ENCODE measurements around the gene ZNF469.
A peak's percentile ranks its signal among the peaks of the same experiment; 100 is the strongest.

ZNF469 gene

GRCh38 chr16:88429387-88430184, 46.8 kb downstream of the ZNF469 start:
- no peak for DNase-seq

GRCh38 chr16:88430185-88430523, 47.4 kb downstream of the ZNF469 start:
- DNase-seq = no peak

DNA sequence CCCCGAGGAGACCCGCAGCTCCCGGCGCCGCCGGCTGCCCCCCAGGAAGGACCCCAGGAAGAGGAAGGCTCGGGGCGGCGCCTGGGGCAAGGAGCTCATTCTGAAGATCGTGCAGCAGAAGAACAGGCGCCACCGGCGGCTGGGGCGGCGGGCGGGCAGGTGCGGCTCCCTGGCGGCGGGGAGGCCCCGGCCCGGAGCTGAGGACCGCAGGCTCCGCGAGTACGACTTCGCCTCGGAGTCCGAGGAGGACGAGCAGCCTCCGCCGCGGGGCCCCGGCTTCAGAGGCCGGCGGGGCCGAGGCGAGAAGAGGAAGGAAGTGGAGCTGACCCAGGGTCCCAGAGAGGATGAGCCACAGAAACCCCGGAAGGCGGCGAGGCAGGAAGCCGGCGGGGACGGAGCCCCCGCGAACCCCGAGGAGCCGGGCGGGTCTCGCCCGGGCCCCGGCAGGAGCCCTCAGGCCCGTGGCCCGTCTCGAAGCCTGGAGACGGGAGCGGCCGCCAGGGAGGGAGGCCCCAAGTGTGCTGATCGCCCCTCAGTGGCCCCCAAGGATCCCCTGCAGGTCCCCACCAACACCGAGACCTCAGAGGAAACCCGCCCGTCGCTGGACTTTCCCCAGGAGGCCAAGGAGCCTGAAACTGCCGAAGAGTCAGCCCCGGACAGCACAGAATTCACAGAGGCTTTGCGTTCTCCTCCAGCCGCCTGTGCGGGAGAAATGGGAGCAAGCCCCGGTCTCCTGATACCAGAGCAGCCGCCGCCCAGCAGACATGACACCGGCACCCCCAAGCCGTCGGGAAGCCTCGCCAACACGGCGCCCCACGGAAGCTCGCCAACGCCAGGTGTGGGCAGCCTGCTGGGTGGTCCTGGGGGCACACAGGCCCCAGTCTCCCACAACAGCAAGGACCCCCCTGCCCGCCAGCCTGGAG, 48.0 kb downstream of the ZNF469 start:
- peak; percentile 19 for DNase-seq

- DNase-seq = no peak
These were observed 48.9 kb downstream of the ZNF469 start for GRCh38 chr16:88431651-88432050.

DNA sequence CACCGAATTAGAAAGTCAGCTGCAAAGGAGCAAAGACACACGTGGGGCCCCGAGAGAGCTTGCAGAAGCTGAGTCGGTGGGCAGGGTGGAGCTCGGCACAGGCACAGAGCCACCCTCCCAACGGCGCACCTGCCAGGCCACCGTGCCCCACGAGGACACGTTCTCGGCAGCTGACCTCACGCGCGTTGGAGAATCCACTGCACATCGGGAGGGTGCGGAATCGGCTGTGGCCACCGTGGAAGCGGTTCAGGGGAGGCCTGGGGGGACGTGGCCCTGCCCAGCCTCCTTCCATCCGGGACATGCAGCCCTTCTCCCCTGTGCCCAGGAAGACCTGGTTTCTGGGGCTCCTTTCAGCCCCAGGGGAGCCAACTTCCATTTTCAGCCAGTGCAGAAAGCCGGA, 49.4 kb downstream of the ZNF469 start:
- no peak for DNase-seq

Measured in fibroblast of skin of back (primary cell).